Choroid plexus epithelial cell (primary cell): ENCODE results near the gene ZSWIM6.
A peak's percentile ranks its signal among the peaks of the same experiment; 100 is the strongest.

Experiments
- DNase-seq: peaks from one replicate; pipeline ENCODE4 v3.0.0-alpha.2; 2010; ENCODE audit warnings: low read depth
- H3K4me3 ChIP-seq: 2 replicates; pipeline ENCODE4 v1.5.1; 2011; ENCODE audit warnings: low read depth, mild to moderate bottlenecking, control low read depth, low read length, moderate library complexity
- CTCF ChIP-seq: conservative IDR thresholded peaks from 2 replicates; pipeline ENCODE4 v1.5.1; 2011; ENCODE audit warnings: low read depth, mild to moderate bottlenecking, control low read depth, inconsistent platforms, low read length, moderate library complexity

ZSWIM6 gene

GRCh38 chr5:61339764-61340163 is 7.7 kb downstream of the ZSWIM6 start:
- no peak for TF ChIP-seq CTCF
- DNase-seq: no peak
- no peak overlapping the region for H3K4me3 ChIP-seq

- H3K4me3 ChIP-seq: no peak overlapping the region
- DNase-seq: no peak
- TF ChIP-seq CTCF: no peak
These were observed 8.8 kb downstream of the ZSWIM6 start for GRCh38 chr5:61340775-61341361.

GRCh38 chr5:61342071-61342501 is 10.0 kb downstream of the ZSWIM6 start:
- no peak for DNase-seq

GRCh38 chr5:61344187-61344944 is 12.3 kb downstream of the ZSWIM6 start:
- no peak for TF ChIP-seq CTCF
- peak; percentile 47 for DNase-seq

More at GRCh38 chr5:61342071-61342501, 10.0 kb downstream of the ZSWIM6 start:
- H3K4me3 ChIP-seq: no peak overlapping the region
- TF ChIP-seq CTCF: no peak

GRCh38 chr5:61346511-61346910 is 14.5 kb downstream of the ZSWIM6 start:
- TF ChIP-seq CTCF: no peak
- DNase-seq: no peak
- H3K4me3 ChIP-seq: no peak overlapping the region

More at GRCh38 chr5:61344187-61344944, 12.3 kb downstream of the ZSWIM6 start:
- no peak overlapping the region for H3K4me3 ChIP-seq

GRCh38 chr5:61347080-61347479 is 15.0 kb downstream of the ZSWIM6 start:
- H3K4me3 ChIP-seq: no peak overlapping the region
- DNase-seq: no peak
- TF ChIP-seq CTCF: peak; percentile 27
